HG03097 (cell line): ENCODE data around the gene PLAGL2.
"Not testable (repeated sequence)": the region's sequence is repeated elsewhere in the genome, so short reads cannot be mapped to it uniquely, and the experiment has no call there.

Experiments
- ATAC-seq: cut with Tn5 transposase; IDR thresholded peaks from one replicate; pipeline ENCODE4 v1.9.1; 2021; ENCODE audit not compliant: unreplicated experiment, low FRiP score

Gene PLAGL2

DNA sequence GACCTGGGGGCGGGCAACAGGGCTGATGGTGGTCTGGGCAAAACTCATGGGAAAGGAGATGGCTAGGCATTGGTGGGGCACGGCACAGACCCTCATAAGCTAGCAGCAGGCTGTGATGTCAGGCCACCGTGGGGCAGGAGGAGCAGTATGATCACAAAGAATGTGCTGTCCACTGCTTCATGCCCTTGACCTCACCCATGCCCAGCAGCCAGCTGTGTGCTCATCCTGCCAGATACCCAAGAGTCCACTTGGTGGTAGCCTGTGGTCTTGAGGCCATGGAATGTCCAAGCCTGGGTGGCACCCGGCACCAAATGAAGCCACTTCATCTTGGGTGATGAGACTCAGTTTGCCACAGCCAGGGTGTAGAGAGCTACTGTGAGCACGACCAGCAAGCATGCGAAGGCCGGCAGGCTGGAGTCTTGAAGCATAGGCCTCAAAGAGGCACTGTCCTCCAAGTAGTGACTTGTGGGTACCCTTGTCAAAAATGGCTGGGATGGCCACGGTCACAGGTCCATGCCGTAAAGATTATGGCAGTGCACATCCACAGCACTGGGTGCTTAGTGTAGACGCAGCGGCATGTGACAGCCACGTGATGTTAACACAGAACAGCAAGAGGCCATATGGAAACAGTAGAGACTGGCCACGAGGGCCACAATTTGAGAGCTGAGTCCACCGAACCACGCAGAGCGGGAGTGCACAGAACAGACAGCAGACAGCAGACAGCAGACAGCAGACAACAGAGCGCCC lies 19.0 kb downstream of the PLAGL2 start:
- no peak for ATAC-seq

- ATAC-seq: no peak
These were observed 21.0 kb downstream of the PLAGL2 start for GRCh38 chr20:32186506-32186905.

DNA sequence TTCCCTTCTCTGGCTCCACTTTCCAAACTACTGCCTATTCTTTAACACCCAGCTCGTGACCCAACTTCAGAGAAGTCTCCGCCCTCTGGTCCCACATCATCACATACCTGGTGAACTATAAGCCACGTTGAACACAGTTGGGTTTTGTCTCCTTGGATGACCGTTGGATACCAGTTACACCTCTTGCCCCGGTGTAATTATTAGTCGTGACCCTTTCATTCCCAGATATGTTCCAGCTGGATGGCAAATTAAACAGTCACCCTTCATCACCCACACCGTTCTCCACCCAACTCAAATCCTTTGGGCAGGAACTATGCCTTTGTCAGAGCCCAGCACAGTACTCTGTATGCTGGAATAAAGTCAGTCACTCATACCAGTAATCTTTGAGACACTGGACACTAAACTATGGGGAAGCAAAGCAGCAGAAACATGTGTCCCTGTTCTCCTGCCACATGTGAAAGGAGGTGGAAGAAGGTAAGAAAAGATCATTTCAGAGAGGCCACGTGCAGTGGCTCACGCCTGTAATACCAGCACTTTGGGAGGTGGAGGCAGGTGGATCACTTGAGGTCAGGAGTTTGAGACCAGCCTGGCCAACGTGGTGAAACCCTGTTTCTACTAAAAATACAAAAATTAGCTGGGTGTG lies 22.5 kb downstream of the PLAGL2 start:
- ATAC-seq: no peak

DNA sequence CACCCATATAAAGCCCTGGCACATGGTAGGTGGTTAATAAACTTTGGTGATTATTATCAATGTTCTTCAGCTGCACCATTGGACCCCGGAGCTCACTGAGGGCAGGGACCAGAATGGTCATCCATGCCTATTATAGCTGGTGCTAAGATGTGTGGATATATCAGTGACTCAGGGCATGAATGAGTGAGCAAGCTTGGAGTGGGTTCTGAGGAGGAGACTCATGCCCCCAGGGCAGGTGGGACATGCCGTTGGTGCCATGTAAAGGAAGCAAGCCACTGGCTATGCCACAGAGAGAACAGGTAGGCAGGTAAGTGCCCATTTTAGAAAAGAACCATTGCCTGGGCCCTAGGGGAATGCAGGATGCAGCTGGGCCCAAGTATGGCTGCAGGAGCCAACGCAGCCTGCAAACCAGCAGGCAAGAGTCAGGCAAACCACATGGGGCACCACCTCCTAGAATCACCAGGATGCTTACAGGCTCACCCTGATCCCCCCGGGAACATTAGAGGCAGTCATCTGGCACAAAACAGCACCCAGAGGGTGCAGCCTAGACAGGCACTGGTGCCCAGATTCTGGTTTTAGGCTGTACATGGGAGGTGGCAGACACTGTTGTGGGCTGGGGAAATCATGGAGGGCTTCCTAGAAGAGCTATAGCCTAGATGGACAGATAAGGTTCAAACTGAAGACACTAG lies 23.5 kb downstream of the PLAGL2 start:
- no peak for ATAC-seq

DNA sequence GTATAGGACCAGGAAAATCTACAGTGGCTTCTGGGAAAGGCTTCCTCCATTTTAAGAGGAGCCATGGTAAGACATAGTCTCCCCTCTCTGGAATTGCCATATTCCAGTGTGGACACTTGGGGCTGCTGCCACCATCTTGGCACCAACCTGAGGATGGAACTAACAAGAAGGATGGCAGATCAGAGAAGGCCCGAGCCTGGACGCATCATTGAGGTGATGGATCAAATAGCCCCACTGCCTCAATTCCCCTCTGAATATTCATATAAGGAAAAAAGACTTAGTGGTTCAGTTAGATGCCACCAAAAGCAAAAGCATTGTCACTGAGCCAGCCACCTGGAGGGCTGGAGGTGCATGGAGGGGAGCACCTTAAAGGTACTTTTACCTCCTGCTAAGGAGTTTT lies 25.9 kb downstream of the PLAGL2 start:
- ATAC-seq: no peak

GRCh38 chr20:32179934-32180333 lies 27.6 kb downstream of the PLAGL2 start:
- no peak for ATAC-seq

DNA sequence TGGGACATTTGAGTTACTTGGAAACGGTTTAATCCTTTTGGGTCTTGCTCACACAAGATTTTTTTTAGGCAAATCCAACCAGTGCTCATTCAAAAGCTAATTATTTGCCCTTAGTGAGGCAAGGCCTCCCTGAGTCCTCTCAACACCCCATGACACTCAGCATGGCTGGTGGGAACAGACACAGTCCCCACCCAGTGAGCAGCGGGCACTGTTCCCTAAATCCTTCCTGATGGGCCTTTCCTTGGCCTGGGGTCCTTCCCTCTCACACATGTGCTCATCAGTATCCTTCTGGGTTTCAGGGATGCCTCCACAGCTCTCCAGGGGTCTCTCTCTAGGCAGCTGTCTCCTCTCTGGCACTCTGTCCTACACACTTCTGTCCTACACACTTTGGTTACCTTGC lies 28.0 kb downstream of the PLAGL2 start:
- ATAC-seq: no peak

- ATAC-seq: not testable (repeated sequence)
These were observed 29.8 kb downstream of the PLAGL2 start for GRCh38 chr20:32177696-32178095.

DNA sequence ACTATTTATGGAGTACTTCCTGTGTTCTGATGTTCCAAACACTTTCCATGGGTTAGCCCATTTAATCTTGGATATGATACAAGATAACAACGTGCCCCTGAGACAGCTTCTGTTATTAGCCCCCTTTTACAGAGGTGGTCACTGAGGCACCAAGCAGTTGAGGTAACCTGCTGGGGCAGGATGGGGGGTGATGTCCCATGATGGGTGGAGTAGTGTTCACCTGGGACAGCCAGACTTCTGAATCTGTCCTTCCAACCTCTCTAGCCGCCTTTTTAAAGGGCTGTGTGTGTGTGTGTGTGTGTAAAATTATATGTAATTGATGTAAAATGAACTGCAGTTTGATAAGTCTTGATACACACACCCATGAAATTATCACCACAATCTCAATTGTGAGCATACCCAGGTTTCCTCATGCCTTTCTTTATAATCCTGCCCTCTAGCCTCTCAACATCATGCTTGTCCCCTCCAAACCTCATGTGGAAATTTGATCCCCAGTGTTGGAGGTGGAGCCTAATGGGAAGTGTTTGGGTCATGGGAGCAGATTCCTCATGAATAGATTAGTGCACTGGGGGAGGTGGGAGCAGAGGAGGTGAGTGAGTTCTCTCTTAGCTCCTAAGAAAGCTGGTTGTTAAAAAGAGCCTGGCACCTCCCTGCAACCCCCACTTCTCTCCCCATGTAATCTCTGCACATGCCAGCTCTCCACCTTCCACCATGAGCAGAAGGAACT lies 39.2 kb downstream of the PLAGL2 start:
- no peak for ATAC-seq

GRCh38 chr20:32167552-32167951 lies 40.0 kb downstream of the PLAGL2 start:
- ATAC-seq: no peak

DNA sequence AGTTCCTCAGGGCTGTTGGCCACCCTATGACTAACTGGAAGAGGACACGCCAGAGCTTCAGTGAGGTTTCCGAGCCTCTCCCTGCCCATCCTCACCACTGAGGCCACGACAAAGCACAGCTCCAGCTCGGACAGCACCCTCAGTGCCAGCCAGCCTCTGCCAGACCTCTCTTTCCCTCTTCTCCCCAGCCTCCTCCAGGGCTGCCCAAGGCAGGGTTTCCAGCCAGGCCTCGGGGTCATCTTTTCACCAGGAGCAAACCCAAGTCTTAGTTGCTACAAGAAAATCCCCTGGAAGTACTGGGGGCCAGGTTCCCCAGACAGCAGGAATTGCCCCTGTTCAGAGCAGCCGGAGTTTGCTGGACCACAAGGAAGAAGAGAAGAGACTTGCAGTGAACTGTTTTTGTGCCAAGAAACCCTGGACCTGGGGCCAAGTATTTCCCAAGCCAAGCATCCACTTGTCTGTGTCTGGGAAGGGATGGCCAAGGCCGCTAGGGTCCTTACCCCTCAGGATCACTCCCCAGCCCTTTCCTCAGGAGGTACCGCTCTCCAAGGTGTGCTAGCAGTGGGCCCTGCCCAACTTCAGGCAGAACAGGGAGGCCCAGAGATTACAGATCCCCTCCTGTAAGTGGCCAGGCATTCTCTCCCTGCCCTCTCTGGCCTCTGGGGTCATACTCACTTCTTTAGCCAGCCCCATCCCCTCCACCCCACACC lies 41.6 kb downstream of the PLAGL2 start:
- ATAC-seq: no peak

- no peak for ATAC-seq
These were observed 42.4 kb downstream of the PLAGL2 start for GRCh38 chr20:32164984-32165735.

DNA sequence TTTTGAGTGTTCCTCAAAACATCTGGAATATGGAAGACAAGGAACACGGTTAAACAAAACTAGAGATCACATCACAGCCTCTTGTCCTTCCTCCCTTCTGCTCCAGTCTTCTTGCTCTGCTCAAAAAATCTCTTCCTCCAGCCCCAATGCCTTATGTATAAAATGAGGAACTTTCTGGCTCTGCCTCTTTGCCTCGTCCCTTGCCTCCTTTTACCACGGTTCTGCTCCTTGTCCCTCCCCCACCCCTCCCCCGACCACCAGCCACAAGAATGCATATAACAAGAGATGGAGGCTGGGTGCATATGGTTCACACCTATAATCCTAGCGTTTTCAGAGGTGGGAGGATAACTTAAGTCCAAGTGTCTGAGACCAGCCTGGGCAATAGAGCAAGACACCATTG lies 43.6 kb downstream of the PLAGL2 start:
- ATAC-seq: no peak

DNA sequence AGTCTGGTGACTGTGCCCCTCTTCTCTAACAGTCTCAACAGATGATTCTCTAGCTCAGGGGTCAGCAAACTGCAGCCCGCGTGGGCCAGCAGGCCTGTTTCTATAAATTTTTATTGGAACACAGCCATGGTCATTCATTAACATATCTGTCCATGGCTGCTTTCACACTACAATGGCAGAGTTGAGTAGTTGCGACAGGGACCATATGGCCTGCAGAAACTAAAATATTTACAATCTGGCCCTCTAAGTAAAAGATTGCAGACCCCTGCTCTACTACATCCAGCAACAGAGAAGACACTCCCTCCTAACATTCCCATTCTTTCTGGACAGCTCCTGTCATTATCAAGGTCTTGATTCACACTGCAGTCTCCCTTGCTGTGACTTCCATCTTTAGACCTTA lies 45.2 kb downstream of the PLAGL2 start:
- no peak for ATAC-seq

GRCh38 chr20:32160341-32160740 lies 47.2 kb downstream of the PLAGL2 start:
- no peak for ATAC-seq

DNA sequence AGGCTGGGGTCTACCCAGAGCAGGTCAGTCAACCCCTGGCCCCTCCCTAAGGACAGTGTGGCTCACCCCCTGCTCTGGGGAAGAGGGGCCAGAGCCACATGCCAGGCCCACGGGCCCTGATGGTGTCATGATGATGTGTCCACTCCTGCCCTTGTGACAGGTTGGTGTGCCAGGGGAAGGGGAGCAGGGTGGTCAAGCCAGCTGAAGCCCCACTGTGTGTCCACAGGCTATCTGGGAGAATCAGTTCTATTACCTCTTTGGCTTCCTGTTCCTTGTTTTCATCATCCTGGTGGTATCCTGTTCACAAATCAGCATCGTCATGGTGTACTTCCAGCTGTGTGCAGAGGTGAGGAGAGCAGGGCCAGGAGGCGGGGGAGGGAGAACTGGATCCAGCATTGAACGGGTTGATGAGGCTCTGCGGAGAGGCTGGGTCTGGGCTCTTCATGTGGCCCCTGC lies 47.7 kb downstream of the PLAGL2 start:
- no peak for ATAC-seq

GRCh38 chr20:32158943-32159660 lies 48.4 kb downstream of the PLAGL2 start:
- no peak for ATAC-seq

GRCh38 chr20:32158351-32158750 lies 49.2 kb downstream of the PLAGL2 start:
- ATAC-seq: no peak

GRCh38 chr20:32157611-32158010 lies 49.9 kb downstream of the PLAGL2 start:
- no peak for ATAC-seq
